ENCODE results near the gene RAPSN. TPM values are rescaled to one million over a fixed set of nuclear protein-coding genes. Genes with fewer than 3 reads are reported as not detected.
A peak's percentile ranks its signal among the peaks of the same experiment; 100 is the strongest.

RAPSN gene
- total RNA-seq, 1 experiment from 2014 or later, result 1.0 TPM

DNA sequence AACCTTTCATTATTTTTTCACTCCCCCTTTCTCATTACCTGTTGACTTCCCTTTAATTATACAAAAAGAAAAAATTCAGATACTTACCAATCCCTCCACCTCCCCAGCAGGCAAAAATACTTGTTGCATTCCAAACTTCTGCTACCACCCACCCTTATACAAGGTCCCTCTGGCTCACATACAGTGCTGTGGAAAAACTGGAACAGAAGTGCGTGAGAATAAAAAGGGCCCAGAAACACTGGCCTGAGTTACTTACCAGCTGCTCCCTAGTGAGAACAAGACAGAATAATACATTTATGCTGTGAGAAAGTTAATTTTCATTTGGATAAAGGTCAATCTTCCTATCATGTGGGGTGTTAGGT lies 46.9 kb upstream of the RAPSN start:
- H3K4me3 ChIP-seq (ENCODE audit: low read depth, low read length, poor library complexity, severe bottlenecking), result no peak overlapping the region
- intact Hi-C loops (cut with micrococcal nuclease; ENCODE audit: unreplicated experiment), result no loop called here
- H3K27me3 ChIP-seq (replicated peaks; ENCODE audit: insufficient read depth, low read depth, low read length, poor library complexity), result no peaks in the 10 kb centered on the region
- peak overlapping the region; percentile 57 for H3K27ac ChIP-seq (ENCODE audit: low read depth, low read length, poor library complexity, severe bottlenecking)
- POLR2A ChIA-PET (ENCODE audit: low non-redundant PET), result no interaction called here
- peaks cover 35% of the 10 kb centered on the region for H3K36me3 ChIP-seq (ENCODE audit: insufficient read depth, low read length, poor library complexity, severe bottlenecking)
- DNase-seq (ENCODE audit: low spot score), result no peak
- no peaks in the 10 kb centered on the region for H3K9me3 ChIP-seq (ENCODE audit: low read depth, low read length, poor library complexity, severe bottlenecking)
- TF ChIP-seq EZH2 (IDR thresholded peaks at IDR 0.05; ENCODE audit: borderline replicate concordance, low read depth, low read length, poor library complexity, severe bottlenecking), result no peak
- no peak for TF ChIP-seq CTCF (conservative IDR thresholded peaks at IDR 0.05; ENCODE audit: low read depth, low read length)
- BruUV-seq (replicated peaks), result no TSS peak
- CTCF ChIA-PET, result interaction anchor here (0.6 kb wide), 1 partner anchor 122 kb away, joined by 4 read pairs; no protein-coding TSS in a partner anchor
- peaks cover 58% of the 10 kb centered on the region for H3K4me1 ChIP-seq (ENCODE audit: insufficient read depth, low read length, poor library complexity, severe bottlenecking)

DNA sequence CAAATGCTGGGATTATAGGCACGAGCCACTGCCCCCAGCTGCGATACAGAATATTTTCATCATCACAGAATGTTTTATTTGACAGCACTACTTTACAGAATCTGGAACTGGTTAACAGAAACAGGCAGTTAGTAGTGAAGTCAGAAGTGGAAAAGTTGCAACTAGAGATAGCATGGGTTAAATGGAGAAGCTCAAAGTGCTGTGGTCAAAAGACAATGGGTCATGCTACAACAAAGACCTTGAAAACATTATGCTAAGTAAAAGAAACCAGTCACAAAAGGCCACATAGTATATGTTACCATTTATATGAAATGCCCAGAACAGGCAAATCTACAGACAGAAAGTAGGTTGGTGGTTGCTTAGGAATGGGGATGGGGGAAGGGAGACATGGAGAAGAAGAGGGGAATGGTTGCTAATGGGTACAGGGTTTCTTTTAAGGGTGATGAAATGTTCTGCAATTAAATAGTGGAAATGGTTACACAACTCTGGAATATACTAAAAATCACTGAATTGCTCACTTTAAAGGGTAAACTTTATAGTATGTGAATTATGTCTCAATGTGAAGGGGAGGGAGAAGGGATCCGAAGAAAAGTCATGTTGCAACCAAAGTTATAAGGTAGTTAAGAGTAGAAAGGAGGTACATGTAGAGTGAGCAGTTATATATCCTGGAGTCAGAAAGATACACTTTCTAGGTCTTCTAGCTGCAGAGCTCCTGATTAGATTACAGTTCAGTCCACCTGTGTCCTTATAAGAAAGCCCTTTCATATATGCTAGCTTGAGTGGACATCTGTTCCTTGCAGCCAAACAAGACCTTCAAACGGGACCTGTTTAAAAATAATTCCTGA lies 46.3 kb upstream of the RAPSN start:
- Histone ChIP-seq H3K4me3 (ENCODE audit: low read depth, low read length, poor library complexity, severe bottlenecking) (no peak overlapping the region), H3K9me3 (ENCODE audit: low read depth, low read length, poor library complexity, severe bottlenecking) (no peaks in the 10 kb centered on the region), H3K36me3 (ENCODE audit: insufficient read depth, low read length, poor library complexity, severe bottlenecking) (peaks cover 33% of the 10 kb centered on the region), H3K4me1 (ENCODE audit: insufficient read depth, low read length, poor library complexity, severe bottlenecking) (peaks cover 58% of the 10 kb centered on the region), H3K27ac (ENCODE audit: low read depth, low read length, poor library complexity, severe bottlenecking) (peak overlapping the region; percentile 57), H3K27me3 (replicated peaks; ENCODE audit: insufficient read depth, low read depth, low read length, poor library complexity) (no peaks in the 10 kb centered on the region)
- DNase-seq (ENCODE audit: low spot score), result peak; percentile 61
- BruUV-seq (replicated peaks), result no TSS peak
- ChIA-PET POLR2A (ENCODE audit: low non-redundant PET) (no interaction called here), CTCF (no interaction called here)
- intact Hi-C loops (cut with micrococcal nuclease; ENCODE audit: unreplicated experiment), result no loop called here
- TF ChIP-seq EZH2 (IDR thresholded peaks at IDR 0.05; ENCODE audit: borderline replicate concordance, low read depth, low read length, poor library complexity, severe bottlenecking), result no peak
- no peak for TF ChIP-seq CTCF (conservative IDR thresholded peaks at IDR 0.05; ENCODE audit: low read depth, low read length)

GRCh38 chr11:47489395-47489755 lies 40.4 kb upstream of the RAPSN start:
- peaks cover under 1% of the 10 kb centered on the region for H3K4me1 ChIP-seq (ENCODE audit: insufficient read depth, low read length, poor library complexity, severe bottlenecking)
- no peak overlapping the region for H3K4me3 ChIP-seq (ENCODE audit: low read depth, low read length, poor library complexity, severe bottlenecking)
- CTCF ChIA-PET, result no interaction called here
- TF ChIP-seq CTCF (conservative IDR thresholded peaks at IDR 0.05; ENCODE audit: low read depth, low read length), result no peak
- TF ChIP-seq EZH2 (IDR thresholded peaks at IDR 0.05; ENCODE audit: borderline replicate concordance, low read depth, low read length, poor library complexity, severe bottlenecking), result no peak
- no peaks in the 10 kb centered on the region for H3K9me3 ChIP-seq (ENCODE audit: low read depth, low read length, poor library complexity, severe bottlenecking)
- DNase-seq (ENCODE audit: low spot score), result no peak
- BruUV-seq (replicated peaks), result no TSS peak
- peak overlapping the region; percentile 2 for H3K27ac ChIP-seq (ENCODE audit: low read depth, low read length, poor library complexity, severe bottlenecking)
- POLR2A ChIA-PET (ENCODE audit: low non-redundant PET), result no interaction called here
- H3K36me3 ChIP-seq (ENCODE audit: insufficient read depth, low read length, poor library complexity, severe bottlenecking), result peaks cover 55% of the 10 kb centered on the region
- H3K27me3 ChIP-seq (replicated peaks; ENCODE audit: insufficient read depth, low read depth, low read length, poor library complexity), result no peaks in the 10 kb centered on the region
- intact Hi-C loops (cut with micrococcal nuclease; ENCODE audit: unreplicated experiment), result no loop called here
